ENCODE results near the gene FAM83E. TPM values are rescaled to one million over a fixed set of nuclear protein-coding genes. Genes with fewer than 3 reads are reported as not detected.

The FAM83E gene
- total and polyA plus RNA-seq, 2 of the 8 experiments (the other 6 are each of a cell fraction or from before 2014, with no cell fraction given): 1.8 to 5.3 TPM

DNA sequence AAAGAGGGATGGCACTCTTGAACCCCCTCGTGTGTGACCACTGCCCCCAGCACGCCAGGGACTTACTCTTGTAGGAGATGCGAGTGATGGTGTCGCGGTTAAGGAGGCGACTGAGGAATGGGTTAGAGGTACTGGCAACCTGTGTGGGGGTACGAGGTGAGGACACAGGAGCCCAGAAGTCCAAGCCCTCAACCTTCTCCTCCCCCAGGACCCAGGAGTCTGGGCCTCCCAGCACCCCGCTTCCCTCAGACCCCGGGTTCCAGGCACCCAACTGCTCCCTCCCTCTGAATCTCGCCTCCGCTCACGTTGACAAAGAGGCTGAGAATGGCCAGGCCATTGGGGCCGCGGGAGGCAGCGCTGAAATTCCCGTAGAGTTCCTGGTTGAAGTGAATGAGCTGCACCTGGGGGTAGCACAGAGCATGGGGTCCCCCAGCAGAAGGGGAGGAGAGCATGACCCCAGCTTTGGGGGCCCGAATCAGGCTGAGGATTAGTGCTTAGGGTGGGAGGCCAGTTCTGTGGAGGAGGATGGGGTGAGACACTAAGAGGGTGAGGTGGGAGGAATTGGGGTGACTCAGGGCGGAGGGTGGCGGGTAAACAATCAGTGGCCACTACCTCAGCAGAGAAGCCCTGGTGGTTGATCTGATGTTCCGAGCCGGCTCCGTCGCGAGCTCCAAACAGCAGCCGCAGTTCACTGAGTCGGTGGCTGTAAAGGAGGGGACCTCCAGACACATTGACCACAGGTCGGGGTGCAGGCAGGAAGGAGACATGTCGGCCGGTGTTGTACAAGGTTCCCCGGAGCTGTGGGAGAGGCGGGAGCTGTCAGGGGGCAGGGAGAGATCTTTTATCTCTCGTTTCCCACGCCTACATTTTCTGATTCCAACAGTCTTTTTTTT, 24.9 kb upstream of the FAM83E start (continued):
- TF ChIP-seq, protein P1, sequence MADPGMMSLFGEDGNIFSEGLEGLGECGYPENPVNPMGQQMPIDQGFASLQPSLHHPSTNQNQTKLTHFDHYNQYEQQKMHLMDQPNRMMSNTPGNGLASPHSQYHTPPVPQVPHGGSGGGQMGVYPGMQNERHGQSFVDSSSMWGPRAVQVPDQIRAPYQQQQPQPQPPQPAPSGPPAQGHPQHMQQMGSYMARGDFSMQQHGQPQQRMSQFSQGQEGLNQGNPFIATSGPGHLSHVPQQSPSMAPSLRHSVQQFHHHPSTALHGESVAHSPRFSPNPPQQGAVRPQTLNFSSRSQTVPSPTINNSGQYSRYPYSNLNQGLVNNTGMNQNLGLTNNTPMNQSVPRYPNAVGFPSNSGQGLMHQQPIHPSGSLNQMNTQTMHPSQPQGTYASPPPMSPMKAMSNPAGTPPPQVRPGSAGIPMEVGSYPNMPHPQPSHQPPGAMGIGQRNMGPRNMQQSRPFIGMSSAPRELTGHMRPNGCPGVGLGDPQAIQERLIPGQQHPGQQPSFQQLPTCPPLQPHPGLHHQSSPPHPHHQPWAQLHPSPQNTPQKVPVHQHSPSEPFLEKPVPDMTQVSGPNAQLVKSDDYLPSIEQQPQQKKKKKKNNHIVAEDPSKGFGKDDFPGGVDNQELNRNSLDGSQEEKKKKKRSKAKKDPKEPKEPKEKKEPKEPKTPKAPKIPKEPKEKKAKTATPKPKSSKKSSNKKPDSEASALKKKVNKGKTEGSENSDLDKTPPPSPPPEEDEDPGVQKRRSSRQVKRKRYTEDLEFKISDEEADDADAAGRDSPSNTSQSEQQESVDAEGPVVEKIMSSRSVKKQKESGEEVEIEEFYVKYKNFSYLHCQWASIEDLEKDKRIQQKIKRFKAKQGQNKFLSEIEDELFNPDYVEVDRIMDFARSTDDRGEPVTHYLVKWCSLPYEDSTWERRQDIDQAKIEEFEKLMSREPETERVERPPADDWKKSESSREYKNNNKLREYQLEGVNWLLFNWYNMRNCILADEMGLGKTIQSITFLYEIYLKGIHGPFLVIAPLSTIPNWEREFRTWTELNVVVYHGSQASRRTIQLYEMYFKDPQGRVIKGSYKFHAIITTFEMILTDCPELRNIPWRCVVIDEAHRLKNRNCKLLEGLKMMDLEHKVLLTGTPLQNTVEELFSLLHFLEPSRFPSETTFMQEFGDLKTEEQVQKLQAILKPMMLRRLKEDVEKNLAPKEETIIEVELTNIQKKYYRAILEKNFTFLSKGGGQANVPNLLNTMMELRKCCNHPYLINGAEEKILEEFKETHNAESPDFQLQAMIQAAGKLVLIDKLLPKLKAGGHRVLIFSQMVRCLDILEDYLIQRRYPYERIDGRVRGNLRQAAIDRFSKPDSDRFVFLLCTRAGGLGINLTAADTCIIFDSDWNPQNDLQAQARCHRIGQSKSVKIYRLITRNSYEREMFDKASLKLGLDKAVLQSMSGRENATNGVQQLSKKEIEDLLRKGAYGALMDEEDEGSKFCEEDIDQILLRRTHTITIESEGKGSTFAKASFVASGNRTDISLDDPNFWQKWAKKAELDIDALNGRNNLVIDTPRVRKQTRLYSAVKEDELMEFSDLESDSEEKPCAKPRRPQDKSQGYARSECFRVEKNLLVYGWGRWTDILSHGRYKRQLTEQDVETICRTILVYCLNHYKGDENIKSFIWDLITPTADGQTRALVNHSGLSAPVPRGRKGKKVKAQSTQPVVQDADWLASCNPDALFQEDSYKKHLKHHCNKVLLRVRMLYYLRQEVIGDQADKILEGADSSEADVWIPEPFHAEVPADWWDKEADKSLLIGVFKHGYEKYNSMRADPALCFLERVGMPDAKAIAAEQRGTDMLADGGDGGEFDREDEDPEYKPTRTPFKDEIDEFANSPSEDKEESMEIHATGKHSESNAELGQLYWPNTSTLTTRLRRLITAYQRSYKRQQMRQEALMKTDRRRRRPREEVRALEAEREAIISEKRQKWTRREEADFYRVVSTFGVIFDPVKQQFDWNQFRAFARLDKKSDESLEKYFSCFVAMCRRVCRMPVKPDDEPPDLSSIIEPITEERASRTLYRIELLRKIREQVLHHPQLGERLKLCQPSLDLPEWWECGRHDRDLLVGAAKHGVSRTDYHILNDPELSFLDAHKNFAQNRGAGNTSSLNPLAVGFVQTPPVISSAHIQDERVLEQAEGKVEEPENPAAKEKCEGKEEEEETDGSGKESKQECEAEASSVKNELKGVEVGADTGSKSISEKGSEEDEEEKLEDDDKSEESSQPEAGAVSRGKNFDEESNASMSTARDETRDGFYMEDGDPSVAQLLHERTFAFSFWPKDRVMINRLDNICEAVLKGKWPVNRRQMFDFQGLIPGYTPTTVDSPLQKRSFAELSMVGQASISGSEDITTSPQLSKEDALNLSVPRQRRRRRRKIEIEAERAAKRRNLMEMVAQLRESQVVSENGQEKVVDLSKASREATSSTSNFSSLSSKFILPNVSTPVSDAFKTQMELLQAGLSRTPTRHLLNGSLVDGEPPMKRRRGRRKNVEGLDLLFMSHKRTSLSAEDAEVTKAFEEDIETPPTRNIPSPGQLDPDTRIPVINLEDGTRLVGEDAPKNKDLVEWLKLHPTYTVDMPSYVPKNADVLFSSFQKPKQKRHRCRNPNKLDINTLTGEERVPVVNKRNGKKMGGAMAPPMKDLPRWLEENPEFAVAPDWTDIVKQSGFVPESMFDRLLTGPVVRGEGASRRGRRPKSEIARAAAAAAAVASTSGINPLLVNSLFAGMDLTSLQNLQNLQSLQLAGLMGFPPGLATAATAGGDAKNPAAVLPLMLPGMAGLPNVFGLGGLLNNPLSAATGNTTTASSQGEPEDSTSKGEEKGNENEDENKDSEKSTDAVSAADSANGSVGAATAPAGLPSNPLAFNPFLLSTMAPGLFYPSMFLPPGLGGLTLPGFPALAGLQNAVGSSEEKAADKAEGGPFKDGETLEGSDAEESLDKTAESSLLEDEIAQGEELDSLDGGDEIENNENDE (IDR thresholded peaks at IDR 0.05; ENCODE audit: insufficient replicate concordance, low read length): no peak
- TF ChIP-seq E2F6 (IDR thresholded peaks at IDR 0.05) (no peak), SIX5 (IDR thresholded peaks at IDR 0.05; ENCODE audit: low read depth, low read length) (no peak), POLR2AphosphoS5 (IDR thresholded peaks at IDR 0.05; ENCODE audit: low read depth, low read length) (no peak), SP2 (IDR thresholded peaks at IDR 0.05; ENCODE audit: low read length) (no peak), CBX5 (IDR thresholded peaks at IDR 0.05; ENCODE audit: low read depth, low read length) (no peak), GABPA (IDR thresholded peaks at IDR 0.05; ENCODE audit: borderline replicate concordance, insufficient read depth, low read length) (no peak)
